Measurements from ENCODE around the gene RTL10.

The RTL10 gene

DNA sequence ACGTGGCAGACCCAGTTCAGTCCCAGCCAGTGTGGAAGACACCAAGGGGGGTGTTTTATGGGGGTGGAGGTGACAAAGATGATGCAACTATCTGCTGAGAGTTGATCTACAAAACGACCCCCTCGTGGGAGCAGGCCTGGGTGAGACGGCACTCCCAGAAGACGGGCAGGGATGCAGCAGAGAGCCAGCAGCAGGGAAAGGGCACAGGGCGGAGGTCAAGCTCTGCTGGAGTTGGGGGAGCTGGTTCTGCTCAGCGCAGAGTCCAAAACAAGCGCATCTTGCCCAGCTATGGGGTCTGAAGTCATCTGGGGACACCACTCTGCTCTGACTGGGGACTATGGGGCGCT, 3.9 kb downstream of the RTL10 start:
- peaks cover 21% of the 10 kb centered on the region for H3K36me3 ChIP-seq (ENCODE audit: control insufficient read depth, low read depth, low read length)
- no peak overlapping the region for H3K27ac ChIP-seq (ENCODE audit: low read length)
- H3K9me3 ChIP-seq (ENCODE audit: control insufficient read depth, low read depth, low read length) = no peaks in the 10 kb centered on the region
- H3K27me3 ChIP-seq (ENCODE audit: control insufficient read depth, insufficient read depth, low read length) = no peaks in the 10 kb centered on the region
- H3K4me1 ChIP-seq (ENCODE audit: control insufficient read depth, low read depth, low read length) = peaks cover 8% of the 10 kb centered on the region
- no peak overlapping the region for H3K4me3 ChIP-seq (ENCODE audit: low read length)
- no peak overlapping the region for H3K9ac ChIP-seq (ENCODE audit: low read length)

GRCh38 chr22:19849835-19850762, 4.6 kb downstream of the RTL10 start:
- no peaks in the 10 kb centered on the region for H3K9me3 ChIP-seq (ENCODE audit: control insufficient read depth, low read depth, low read length)
- H3K4me3 ChIP-seq (ENCODE audit: low read length) = no peak overlapping the region
- H3K36me3 ChIP-seq (ENCODE audit: control insufficient read depth, low read depth, low read length) = peaks cover 21% of the 10 kb centered on the region
- H3K27ac ChIP-seq (ENCODE audit: low read length) = no peak overlapping the region
- H3K9ac ChIP-seq (ENCODE audit: low read length) = no peak overlapping the region
- H3K4me1 ChIP-seq (ENCODE audit: control insufficient read depth, low read depth, low read length) = peaks cover 5% of the 10 kb centered on the region
- no peaks in the 10 kb centered on the region for H3K27me3 ChIP-seq (ENCODE audit: control insufficient read depth, insufficient read depth, low read length)

DNA sequence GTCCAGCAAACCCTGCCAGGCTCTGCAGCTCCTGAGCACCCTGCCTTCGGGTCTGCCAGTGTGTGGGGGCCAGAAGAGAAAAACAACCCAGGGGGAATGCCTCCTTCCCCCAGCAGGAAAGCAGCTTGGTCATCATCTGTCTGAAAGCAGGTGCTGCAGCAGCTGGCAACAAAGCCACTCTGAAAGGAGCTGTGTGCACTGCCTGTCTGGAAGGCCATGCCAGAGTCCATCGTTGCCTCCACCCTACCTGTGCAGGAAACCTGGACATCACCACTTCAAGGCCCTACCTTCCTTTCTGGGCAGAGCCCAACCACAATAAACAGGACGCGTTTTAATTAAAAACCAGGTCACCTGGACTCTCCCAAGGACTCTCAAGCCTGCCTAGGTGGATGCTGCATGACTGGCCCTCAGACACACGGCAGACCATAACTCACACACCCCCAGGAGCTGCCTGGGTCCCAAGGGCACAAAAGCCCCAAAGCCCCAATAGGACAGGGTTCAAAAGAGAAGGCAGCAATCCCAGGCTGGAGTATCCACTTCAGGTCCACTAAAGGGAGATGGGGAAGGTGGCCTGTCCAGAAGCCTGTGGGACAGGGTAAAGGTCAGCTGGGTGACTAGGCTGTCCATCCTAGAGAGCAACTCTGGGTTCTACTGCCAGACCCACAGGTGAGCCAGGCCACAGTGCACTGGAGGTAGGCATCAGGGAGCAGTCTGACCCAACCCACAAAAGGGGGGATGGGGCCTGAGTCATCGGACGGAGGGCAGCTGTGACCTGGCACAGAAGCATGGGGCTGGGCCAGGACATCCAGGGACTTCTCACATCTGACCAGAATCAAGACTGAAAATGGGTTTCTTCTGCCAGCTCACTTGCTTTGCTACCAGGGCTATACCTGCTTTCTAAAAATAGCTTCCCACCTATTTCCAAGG, 6.1 kb downstream of the RTL10 start:
- Histone ChIP-seq H3K9ac (ENCODE audit: low read length) (no peak overlapping the region), H3K4me3 (ENCODE audit: low read length) (no peak overlapping the region), H3K36me3 (ENCODE audit: control insufficient read depth, low read depth, low read length) (peaks cover 21% of the 10 kb centered on the region), H3K27me3 (ENCODE audit: control insufficient read depth, insufficient read depth, low read length) (no peaks in the 10 kb centered on the region), H3K9me3 (ENCODE audit: control insufficient read depth, low read depth, low read length) (no peaks in the 10 kb centered on the region), H3K4me1 (ENCODE audit: control insufficient read depth, low read depth, low read length) (peaks cover 3% of the 10 kb centered on the region), H3K27ac (ENCODE audit: low read length) (no peak overlapping the region)

DNA sequence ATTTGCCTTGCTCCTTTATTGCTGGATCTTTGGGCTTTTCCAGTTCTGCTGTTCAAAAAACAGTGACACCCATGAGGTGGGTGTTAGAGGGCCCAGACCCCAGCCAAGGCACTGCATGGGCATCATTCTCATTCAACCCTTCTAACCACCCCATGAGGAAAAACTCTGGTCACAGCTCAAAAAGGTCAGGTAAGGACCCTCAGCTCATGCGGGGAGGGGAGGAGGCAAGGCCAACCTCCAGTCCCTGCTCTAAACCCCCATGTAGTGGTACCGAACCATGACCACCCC, 7.4 kb downstream of the RTL10 start:
- Histone ChIP-seq H3K9me3 (ENCODE audit: control insufficient read depth, low read depth, low read length) (no peaks in the 10 kb centered on the region), H3K27me3 (ENCODE audit: control insufficient read depth, insufficient read depth, low read length) (no peaks in the 10 kb centered on the region), H3K27ac (ENCODE audit: low read length) (no peak overlapping the region), H3K36me3 (ENCODE audit: control insufficient read depth, low read depth, low read length) (peaks cover 21% of the 10 kb centered on the region), H3K4me1 (ENCODE audit: control insufficient read depth, low read depth, low read length) (no peaks in the 10 kb centered on the region), H3K9ac (ENCODE audit: low read length) (no peak overlapping the region), H3K4me3 (ENCODE audit: low read length) (no peak overlapping the region)

- H3K27ac ChIP-seq (ENCODE audit: low read length) = no peak overlapping the region
- no peak overlapping the region for H3K4me3 ChIP-seq (ENCODE audit: low read length)
- H3K9ac ChIP-seq (ENCODE audit: low read length) = no peak overlapping the region
- H3K9me3 ChIP-seq (ENCODE audit: control insufficient read depth, low read depth, low read length) = no peaks in the 10 kb centered on the region
- H3K27me3 ChIP-seq (ENCODE audit: control insufficient read depth, insufficient read depth, low read length) = no peaks in the 10 kb centered on the region
- H3K4me1 ChIP-seq (ENCODE audit: control insufficient read depth, low read depth, low read length) = no peaks in the 10 kb centered on the region
- H3K36me3 ChIP-seq (ENCODE audit: control insufficient read depth, low read depth, low read length) = peaks cover 16% of the 10 kb centered on the region
Observed at GRCh38 chr22:19846620-19847344, 7.9 kb downstream of the RTL10 start.

- Histone ChIP-seq H3K9me3 (ENCODE audit: control insufficient read depth, low read depth, low read length) (no peaks in the 10 kb centered on the region), H3K27ac (ENCODE audit: low read length) (no peak overlapping the region), H3K4me3 (ENCODE audit: low read length) (no peak overlapping the region), H3K9ac (ENCODE audit: low read length) (no peak overlapping the region), H3K27me3 (ENCODE audit: control insufficient read depth, insufficient read depth, low read length) (no peaks in the 10 kb centered on the region), H3K36me3 (ENCODE audit: control insufficient read depth, low read depth, low read length) (peaks cover 3% of the 10 kb centered on the region), H3K4me1 (ENCODE audit: control insufficient read depth, low read depth, low read length) (no peaks in the 10 kb centered on the region)
Observed at GRCh38 chr22:19845054-19845722, 9.5 kb downstream of the RTL10 start.

- Histone ChIP-seq H3K36me3 (ENCODE audit: control insufficient read depth, low read depth, low read length) (no peaks in the 10 kb centered on the region), H3K9me3 (ENCODE audit: control insufficient read depth, low read depth, low read length) (no peaks in the 10 kb centered on the region), H3K9ac (ENCODE audit: low read length) (no peak overlapping the region), H3K4me1 (ENCODE audit: control insufficient read depth, low read depth, low read length) (no peaks in the 10 kb centered on the region), H3K27me3 (ENCODE audit: control insufficient read depth, insufficient read depth, low read length) (no peaks in the 10 kb centered on the region), H3K27ac (ENCODE audit: low read length) (no peak overlapping the region), H3K4me3 (ENCODE audit: low read length) (no peak overlapping the region)
Observed at GRCh38 chr22:19844377-19845053, 10.2 kb downstream of the RTL10 start.

DNA sequence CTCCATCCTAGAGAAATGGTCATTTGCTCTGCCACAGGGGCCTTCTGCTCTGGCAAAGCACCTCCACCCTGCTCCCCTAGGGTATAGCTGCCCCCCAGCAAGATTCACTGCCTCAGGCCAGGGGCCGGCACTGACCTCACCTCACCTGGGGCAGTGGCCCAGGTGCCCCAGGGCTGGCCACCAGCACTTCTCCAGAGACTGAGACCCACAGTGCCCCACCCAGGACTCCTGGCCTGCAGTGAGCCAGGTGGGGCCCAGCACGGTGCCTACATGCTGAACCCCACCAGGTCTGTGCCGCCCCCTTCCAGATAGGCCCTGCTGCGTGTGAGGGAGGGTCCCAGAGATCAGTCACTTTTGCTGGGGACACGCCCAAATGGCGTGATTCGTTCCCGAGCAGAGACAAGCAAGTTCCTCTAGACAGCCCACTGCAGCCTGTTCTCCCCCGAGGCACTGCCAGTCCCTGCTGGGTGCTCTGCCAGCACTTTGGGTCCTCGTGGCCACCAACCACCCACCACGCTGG, 10.8 kb downstream of the RTL10 start:
- Histone ChIP-seq H3K4me1 (ENCODE audit: control insufficient read depth, low read depth, low read length) (no peaks in the 10 kb centered on the region), H3K4me3 (ENCODE audit: low read length) (no peak overlapping the region), H3K27me3 (ENCODE audit: control insufficient read depth, insufficient read depth, low read length) (no peaks in the 10 kb centered on the region), H3K36me3 (ENCODE audit: control insufficient read depth, low read depth, low read length) (no peaks in the 10 kb centered on the region), H3K9me3 (ENCODE audit: control insufficient read depth, low read depth, low read length) (no peaks in the 10 kb centered on the region), H3K27ac (ENCODE audit: low read length) (no peak overlapping the region), H3K9ac (ENCODE audit: low read length) (no peak overlapping the region)

GRCh38 chr22:19843107-19843856, 11.4 kb downstream of the RTL10 start:
- H3K4me1 ChIP-seq (ENCODE audit: control insufficient read depth, low read depth, low read length) = no peaks in the 10 kb centered on the region
- H3K36me3 ChIP-seq (ENCODE audit: control insufficient read depth, low read depth, low read length) = no peaks in the 10 kb centered on the region
- H3K27ac ChIP-seq (ENCODE audit: low read length) = no peak overlapping the region
- H3K9ac ChIP-seq (ENCODE audit: low read length) = no peak overlapping the region
- H3K27me3 ChIP-seq (ENCODE audit: control insufficient read depth, insufficient read depth, low read length) = no peaks in the 10 kb centered on the region
- H3K9me3 ChIP-seq (ENCODE audit: control insufficient read depth, low read depth, low read length) = no peaks in the 10 kb centered on the region
- H3K4me3 ChIP-seq (ENCODE audit: low read length) = no peak overlapping the region

DNA sequence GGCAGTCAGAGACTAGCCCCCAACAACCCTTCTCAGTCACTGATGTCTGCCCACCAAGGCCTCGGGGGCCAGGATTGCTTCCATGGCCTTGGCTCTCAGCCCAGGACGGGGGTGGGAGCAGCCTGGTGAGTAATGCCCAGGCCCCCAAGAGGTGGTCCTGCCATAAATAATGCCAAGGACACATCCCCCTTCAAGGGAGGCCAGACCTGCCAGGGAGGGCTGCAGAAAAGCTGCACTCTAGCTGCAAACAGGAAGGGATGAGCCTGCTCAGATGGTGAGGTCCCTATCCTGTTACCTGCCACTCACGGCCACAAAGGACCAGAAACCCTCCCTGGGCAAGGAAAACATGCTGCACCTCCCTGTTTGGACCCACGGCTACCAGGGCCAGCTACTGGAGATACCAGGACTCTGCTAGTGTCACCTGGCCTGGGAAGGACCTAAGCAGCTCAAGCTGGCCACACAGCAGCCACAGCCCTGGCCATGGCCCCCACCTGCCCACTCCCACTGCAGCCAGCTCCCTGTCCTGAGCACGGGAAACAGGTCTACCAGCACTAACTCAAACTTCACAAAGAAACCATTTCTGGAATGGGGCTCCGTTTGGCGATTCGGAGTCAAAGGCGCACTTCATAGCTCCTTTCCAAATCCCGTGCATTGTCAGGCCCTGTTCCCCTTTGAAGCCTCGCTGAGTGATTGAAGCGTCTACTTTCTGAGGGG, 12.1 kb downstream of the RTL10 start:
- H3K4me3 ChIP-seq (ENCODE audit: low read length) = no peak overlapping the region
- no peak overlapping the region for H3K9ac ChIP-seq (ENCODE audit: low read length)
- H3K36me3 ChIP-seq (ENCODE audit: control insufficient read depth, low read depth, low read length) = no peaks in the 10 kb centered on the region
- H3K27ac ChIP-seq (ENCODE audit: low read length) = no peak overlapping the region
- no peaks in the 10 kb centered on the region for H3K27me3 ChIP-seq (ENCODE audit: control insufficient read depth, insufficient read depth, low read length)
- H3K9me3 ChIP-seq (ENCODE audit: control insufficient read depth, low read depth, low read length) = no peaks in the 10 kb centered on the region
- no peaks in the 10 kb centered on the region for H3K4me1 ChIP-seq (ENCODE audit: control insufficient read depth, low read depth, low read length)
